ENCODE measurements around the gene MLST8. TPM values are rescaled to one million over a fixed set of nuclear protein-coding genes. Genes with fewer than 3 reads are reported as not detected.

Gene MLST8
- total and polyA plus RNA-seq, 2 donors (not counting 3 experiments of a cell fraction or from before 2014, with no cell fraction given) = 36.9 to 129 TPM

GRCh38 chr16:2170587-2171435, 34.4 kb upstream of the MLST8 start:
- peak overlapping the region; percentile 65 for H3K4me2 ChIP-seq (ENCODE audit: insufficient read depth, low read length)
- peaks cover 24% of the 10 kb centered on the region for H3K4me1 ChIP-seq (ENCODE audit: control insufficient read depth, extremely low read depth, insufficient read depth, low read length)
- FAIRE-seq = peak; percentile 72
- H3K36me3 ChIP-seq (ENCODE audit: control insufficient read depth in 2 of 2, extremely low read depth in 1 of 2, insufficient read depth in 2 of 2, low read length in 2 of 2) = peaks cover 19 to 58% of the 10 kb centered on the region in 2 experiments
- no peaks in the 10 kb centered on the region for H3K9me1 ChIP-seq (replicated peaks; ENCODE audit: control insufficient read depth, extremely low read depth, insufficient read depth, low read length)
- peak overlapping the region; percentile 40 to 71 (median 57) for H3K4me3 ChIP-seq (replicated peaks in 1 of 3; ENCODE audit: insufficient read depth in 1 of 3, low read depth in 1 of 3, low read length in 3 of 3)
- no peaks in the 10 kb centered on the region for H3K27me3 ChIP-seq (ENCODE audit: control insufficient read depth in 2 of 2, insufficient read depth in 2 of 2, low read length in 2 of 2)
- H4K20me1 ChIP-seq (replicated peaks; ENCODE audit: control insufficient read depth, extremely low read depth, insufficient read depth, low read length) = no peaks in the 10 kb centered on the region
- peak; percentile 51 for DNase-seq (ENCODE audit: low read depth, low spot score)
- H3K9me3 ChIP-seq (replicated peaks; ENCODE audit: control insufficient read depth, insufficient read depth, low read length) = no peaks in the 10 kb centered on the region
- H2AFZ ChIP-seq (ENCODE audit: low read depth, low read length) = no peak overlapping the region
- TF ChIP-seq EZH2 (IDR thresholded peaks at IDR 0.05; ENCODE audit: borderline replicate concordance, low read depth, low read length, severe bottlenecking) (no peak), CTCF (IDR thresholded peaks at IDR 0.05; ENCODE audit: extremely low read depth in 1 of 2, insufficient read depth in 1 of 2, low read depth in 1 of 2, low read length in 2 of 2) (no peak), GATA2 (IDR thresholded peaks at IDR 0.05; ENCODE audit: insufficient read depth, insufficient read length, low read depth, low read length) (no peak), POLR2A (IDR thresholded peaks at IDR 0.05; ENCODE audit: low read depth, low read length) (no peak), FOS (IDR thresholded peaks at IDR 0.05; ENCODE audit: borderline replicate concordance, insufficient read depth, low read length) (no peak), MYC (IDR thresholded peaks at IDR 0.05; ENCODE audit: low read depth, low read length) (no peak), MAX (IDR thresholded peaks at IDR 0.05; ENCODE audit: insufficient read depth, insufficient read length) (no peak), JUN (IDR thresholded peaks at IDR 0.05; ENCODE audit: borderline replicate concordance, insufficient read depth, insufficient read length, low read depth) (no peak), POLR2AphosphoS5 (IDR thresholded peaks at IDR 0.05; ENCODE audit: insufficient read depth, low read depth, low read length) (no peak)
- CTCF ChIA-PET = interaction anchor here (1.6 to 2.2 kb wide), 3 partner anchors 16 to 81 kb away, joined by 5 to 14 read pairs (median 7); partner anchors contain the start of genes ECI1 and TRAF7
- peak overlapping the region; percentile 91 for H3K9ac ChIP-seq (replicated peaks; ENCODE audit: extremely low read depth, insufficient read depth, low read length)
- BruUV-seq (replicated peaks) = TSS peak; percentile 44
- dilution Hi-C loops (cut with MboI; ENCODE audit: extremely low pct_ligation_motif_present, low sequenced_read_pairs) = loop anchor here (25.0 kb wide), 1 partner anchor 134 kb away; the partner anchor contains the start of genes NHERF2, NTHL1 and TSC2
- peaks cover 48% of the 10 kb centered on the region for H3K79me2 ChIP-seq (ENCODE audit: control insufficient read depth, insufficient read depth, low read length)
- POLR2A ChIA-PET = interaction anchor here (2.2 kb wide), 1 partner anchor 16 kb away, joined by 32 read pairs; the partner anchor contains the start of gene TRAF7
- intact Hi-C loops (cut with micrococcal nuclease) = loop anchor here (1.0 to 2.0 kb wide), 3 partner anchors 16 to 80 kb away; partner anchors contain the start of genes E4F1, ECI1 and TRAF7
- H3K27ac ChIP-seq (ENCODE audit: insufficient read depth, low read depth, low read length) = peak overlapping the region; percentile 99

Data from endothelial cell of umbilical vein (primary cell).